DMS153 (cell line): Measurements from ENCODE around the gene PTGR3.
A peak's percentile ranks its signal among the peaks of the same experiment; 100 is the strongest.

ENCODE experiments used
- DNase-seq: peaks from one replicate; lab custom pipeline; 2025; lab: John Stamatoyannopoulos, UW

Gene PTGR3

GRCh38 chr18:75169411-75169810 lies 39.5 kb downstream of the PTGR3 start:
- DNase-seq: no peak

GRCh38 chr18:75168619-75169018 lies 40.3 kb downstream of the PTGR3 start:
- DNase-seq: no peak

- DNase-seq: no peak
Measured at GRCh38 chr18:75167759-75168618, 41.0 kb downstream of the PTGR3 start.

GRCh38 chr18:75167137-75167536 lies 41.8 kb downstream of the PTGR3 start:
- no peak for DNase-seq

DNA sequence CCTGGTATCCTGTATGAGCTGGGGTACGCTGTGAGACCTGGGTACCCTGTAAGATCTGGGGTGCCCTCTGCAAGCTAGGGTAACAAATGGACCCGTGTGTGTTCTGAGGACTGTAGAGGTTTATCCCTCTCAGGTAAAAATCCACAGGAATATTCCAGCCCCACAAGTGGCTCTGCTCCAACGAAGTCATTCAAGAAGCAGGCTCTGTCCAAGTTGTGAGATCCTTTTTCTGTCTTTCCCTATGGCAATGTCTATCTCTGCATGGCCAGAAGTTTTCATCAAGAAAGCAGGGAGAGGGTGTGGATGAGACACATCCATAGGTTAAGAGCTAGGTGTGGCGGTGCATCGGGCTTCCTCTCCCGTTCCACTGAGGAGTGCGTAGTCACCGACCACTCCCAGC lies 43.0 kb downstream of the PTGR3 start:
- DNase-seq: no peak

DNA sequence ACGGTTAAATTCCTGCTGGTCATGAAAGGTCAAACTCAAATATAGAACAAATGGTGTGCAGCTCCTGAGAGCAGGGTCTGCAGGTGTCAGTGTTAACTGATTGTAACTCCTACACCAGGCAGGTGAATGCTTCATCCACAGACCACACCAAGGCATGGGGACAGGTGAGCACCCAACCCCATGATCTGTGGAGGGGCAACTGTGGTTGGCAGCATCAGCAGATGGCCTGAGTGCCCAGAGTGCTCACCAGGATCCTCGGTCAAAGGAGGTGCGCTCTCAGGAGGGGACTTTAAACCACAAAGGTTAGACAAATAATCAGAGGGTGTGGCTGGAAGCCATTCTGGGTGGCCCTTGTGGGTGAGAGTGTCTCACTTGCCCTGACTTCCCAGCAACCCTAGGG lies 44.5 kb downstream of the PTGR3 start:
- DNase-seq: no peak

GRCh38 chr18:75163736-75164135 lies 45.2 kb downstream of the PTGR3 start:
- no peak for DNase-seq

DNA sequence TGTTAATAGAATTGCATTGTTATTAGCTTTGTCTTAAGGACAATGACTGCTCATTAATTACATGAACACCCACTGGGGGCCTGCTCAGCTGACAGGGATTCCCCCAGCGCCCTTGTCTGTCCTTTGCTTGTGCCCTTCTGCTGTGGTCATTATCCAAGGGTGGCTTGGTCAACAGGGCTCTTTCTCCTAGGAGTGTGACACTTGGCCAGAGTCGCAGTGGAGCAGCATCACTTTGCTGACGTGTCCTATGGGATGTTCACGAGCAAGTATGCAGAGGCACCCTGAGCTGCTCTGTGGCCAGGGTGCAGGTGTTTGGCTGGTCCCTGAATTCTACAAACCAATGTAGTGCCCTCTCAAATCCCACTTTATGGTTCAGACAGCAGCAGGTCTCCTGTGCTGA lies 46.0 kb downstream of the PTGR3 start:
- no peak for DNase-seq

DNA sequence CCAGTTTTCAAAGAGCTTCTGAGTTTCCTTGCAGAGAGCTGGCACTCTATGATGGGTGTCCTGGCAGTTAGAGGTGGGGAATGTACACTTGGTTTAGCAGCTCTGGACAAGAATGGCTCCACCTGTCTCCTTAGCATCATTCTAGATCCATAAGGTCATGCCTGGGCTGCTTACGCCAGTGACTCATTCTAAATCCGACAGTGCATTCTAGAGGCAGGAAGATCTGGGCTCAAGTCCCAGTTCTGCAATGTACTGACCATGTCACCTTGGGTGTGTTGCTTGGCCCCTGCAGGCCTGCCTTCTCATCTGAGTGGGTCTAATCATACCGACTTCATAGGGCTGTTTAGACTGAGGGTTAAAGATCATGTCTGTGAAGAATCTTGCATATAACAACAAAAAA lies 46.5 kb downstream of the PTGR3 start:
- no peak for DNase-seq

DNA sequence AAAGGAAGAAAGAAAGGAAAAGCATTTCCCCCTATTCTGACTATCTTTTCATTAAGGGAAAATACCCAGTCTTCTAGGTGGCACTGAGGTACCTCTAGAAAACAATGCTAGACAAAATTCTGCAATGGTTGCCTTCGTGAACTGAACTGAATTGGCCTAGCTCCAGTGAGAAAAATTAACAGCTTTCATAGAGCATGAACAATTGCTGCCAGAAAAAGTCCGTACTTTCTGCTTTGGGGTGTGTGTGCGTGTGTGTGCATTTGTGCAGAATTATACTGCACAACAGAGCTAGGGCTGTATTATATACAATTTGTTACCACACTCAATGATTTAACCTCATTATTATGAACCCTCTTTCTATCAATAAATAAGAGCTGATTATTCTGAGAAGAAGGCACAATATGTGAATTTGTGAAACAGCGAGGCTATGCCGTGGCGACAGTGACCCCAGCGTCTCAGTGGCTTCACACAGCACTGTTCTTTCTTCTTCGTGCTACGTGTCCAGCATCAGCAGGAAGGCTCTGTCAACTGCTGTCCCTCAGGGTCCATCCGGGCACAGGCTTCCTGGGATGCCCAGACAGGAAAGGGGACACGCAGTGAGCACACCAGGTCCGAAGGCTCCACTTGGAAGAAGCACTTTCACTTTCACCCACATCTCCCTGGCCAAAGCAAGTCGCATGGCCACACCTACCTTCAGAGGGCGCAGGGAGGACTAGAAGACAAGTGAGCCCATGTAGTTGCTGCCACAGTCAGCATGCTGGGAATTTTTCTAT lies 47.5 kb downstream of the PTGR3 start:
- DNase-seq: peak; percentile 61

DNA sequence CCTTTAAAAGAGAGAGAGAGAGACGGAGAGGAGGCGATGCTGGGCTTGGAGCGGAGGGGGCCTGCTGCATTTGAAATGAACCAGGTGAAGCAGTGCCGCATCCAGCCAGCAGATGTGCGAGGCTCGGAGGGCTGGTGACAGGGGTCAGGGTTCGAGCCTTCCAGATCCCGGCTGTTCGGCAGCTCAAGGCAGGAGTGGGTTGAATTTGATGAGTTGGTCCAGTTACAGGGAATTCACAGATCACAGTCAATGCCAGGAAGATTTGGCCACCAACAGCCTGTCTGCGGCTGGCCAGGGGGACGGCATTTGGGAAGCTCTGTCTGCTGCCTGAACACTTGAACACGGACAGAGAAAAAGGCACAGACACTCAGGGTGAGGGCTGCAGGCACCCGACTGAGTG lies 48.6 kb downstream of the PTGR3 start:
- no peak for DNase-seq

- DNase-seq: no peak
Measured at GRCh38 chr18:75159646-75160356, 49.1 kb downstream of the PTGR3 start.

- no peak for DNase-seq
Measured at GRCh38 chr18:75159238-75159518, 49.8 kb downstream of the PTGR3 start.
